PFSK-1 (cell line): ENCODE measurements around the gene IGF2BP2.

Source experiments
- FOXP2 ChIP-seq: optimal IDR thresholded peaks from 2 replicates; pipeline ENCODE3; 2011; ENCODE audit warnings: borderline replicate concordance, control low read depth, inconsistent platforms; ENCODE audit not compliant: insufficient read depth; ENCODE audit errors: extremely low read length, extremely low read depth
- POLR2AphosphoS5 ChIP-seq: IDR thresholded peaks from 2 replicates; pipeline ENCODE4 v1.6.1; 2012; ENCODE audit warnings: low read depth, mild to moderate bottlenecking, control low read depth, low read length, moderate library complexity
- SIN3A ChIP-seq: IDR thresholded peaks from 2 replicates; pipeline ENCODE4 v1.6.1; 2012; ENCODE audit warnings: mild to moderate bottlenecking, low read length, moderate library complexity, borderline replicate concordance; ENCODE audit not compliant: insufficient read depth
- TAF1 ChIP-seq: IDR thresholded peaks from 2 replicates; pipeline ENCODE4 v1.6.1; 2012; ENCODE audit warnings: low read length, control low read depth, borderline replicate concordance; ENCODE audit not compliant: insufficient read depth
- TF ChIP-seq, protein P1 (sequence below), 2 experiments: IDR thresholded peaks; 2 replicates each; pipeline versions ENCODE4 v1.6.1 to v1.8.0; 2011 to 2012; ENCODE audit warnings: low read depth in 2 of 2, low read length in 2 of 2, control low read depth in 1 of 2, inconsistent platforms in 1 of 2, mild to moderate bottlenecking in 1 of 2, moderate library complexity in 1 of 2; ENCODE audit not compliant: insufficient read depth in 1 of 2

Gene IGF2BP2

DNA sequence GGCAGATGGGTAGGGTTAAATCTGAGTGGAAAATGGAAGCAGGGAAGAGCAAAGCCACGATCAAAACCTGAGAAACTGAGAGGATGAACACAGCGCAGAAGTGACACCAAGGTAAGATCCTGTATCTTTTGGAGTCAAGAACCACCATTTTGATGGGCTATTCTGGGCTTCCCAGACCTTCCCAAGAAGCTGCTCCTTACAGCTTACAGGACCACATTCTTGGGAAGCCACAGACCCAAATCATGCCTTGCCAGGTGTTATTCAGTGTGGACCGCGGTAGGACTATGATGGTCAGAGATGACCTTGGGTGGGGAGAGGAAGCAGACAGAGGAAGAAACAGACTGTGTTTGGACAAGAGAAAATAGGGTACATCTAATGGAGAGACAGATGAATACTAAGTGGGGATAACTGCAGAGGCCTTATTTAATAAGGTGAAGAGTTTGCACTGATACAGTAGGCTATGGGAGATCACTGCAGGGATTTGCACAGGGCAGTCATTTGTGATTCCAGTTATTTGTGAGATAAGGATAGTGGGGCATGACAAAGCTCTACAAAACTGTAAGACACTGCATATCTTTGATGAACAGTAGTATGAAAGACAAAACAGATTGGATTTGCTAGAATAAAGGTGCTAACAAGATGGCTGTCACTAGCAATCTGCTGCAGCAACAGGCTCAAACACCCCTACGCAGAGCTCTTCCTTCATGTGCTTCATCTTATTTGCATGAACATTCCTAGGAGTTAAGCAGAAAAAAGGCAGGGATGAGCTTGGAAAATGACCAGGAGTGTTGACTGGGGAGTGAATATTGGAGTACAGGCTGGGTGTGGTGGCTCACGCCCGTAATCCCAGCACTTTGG lies 105.9 kb downstream of the IGF2BP2 start:
- TF ChIP-seq POLR2AphosphoS5 (no peak), FOXP2 (no peak), TAF1 (no peak), SIN3A (no peak)
- TF ChIP-seq, protein P1, sequence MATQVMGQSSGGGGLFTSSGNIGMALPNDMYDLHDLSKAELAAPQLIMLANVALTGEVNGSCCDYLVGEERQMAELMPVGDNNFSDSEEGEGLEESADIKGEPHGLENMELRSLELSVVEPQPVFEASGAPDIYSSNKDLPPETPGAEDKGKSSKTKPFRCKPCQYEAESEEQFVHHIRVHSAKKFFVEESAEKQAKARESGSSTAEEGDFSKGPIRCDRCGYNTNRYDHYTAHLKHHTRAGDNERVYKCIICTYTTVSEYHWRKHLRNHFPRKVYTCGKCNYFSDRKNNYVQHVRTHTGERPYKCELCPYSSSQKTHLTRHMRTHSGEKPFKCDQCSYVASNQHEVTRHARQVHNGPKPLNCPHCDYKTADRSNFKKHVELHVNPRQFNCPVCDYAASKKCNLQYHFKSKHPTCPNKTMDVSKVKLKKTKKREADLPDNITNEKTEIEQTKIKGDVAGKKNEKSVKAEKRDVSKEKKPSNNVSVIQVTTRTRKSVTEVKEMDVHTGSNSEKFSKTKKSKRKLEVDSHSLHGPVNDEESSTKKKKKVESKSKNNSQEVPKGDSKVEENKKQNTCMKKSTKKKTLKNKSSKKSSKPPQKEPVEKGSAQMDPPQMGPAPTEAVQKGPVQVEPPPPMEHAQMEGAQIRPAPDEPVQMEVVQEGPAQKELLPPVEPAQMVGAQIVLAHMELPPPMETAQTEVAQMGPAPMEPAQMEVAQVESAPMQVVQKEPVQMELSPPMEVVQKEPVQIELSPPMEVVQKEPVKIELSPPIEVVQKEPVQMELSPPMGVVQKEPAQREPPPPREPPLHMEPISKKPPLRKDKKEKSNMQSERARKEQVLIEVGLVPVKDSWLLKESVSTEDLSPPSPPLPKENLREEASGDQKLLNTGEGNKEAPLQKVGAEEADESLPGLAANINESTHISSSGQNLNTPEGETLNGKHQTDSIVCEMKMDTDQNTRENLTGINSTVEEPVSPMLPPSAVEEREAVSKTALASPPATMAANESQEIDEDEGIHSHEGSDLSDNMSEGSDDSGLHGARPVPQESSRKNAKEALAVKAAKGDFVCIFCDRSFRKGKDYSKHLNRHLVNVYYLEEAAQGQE (IDR thresholded peaks at IDR 0.05; ENCODE audit: insufficient read depth in 1 of 2, low read depth in 2 of 2, low read length in 2 of 2) = no peak

- TF ChIP-seq FOXP2 = no peak
- TF ChIP-seq TAF1 = no peak
- no peak for TF ChIP-seq POLR2AphosphoS5
- no peak for TF ChIP-seq SIN3A
- TF ChIP-seq, protein P1 (IDR thresholded peaks at IDR 0.05; ENCODE audit: insufficient read depth in 1 of 2, low read depth in 2 of 2, low read length in 2 of 2) = no peak
Measured at GRCh38 chr3:185717627-185718402, 107.0 kb downstream of the IGF2BP2 start.

- TF ChIP-seq, protein P1 (IDR thresholded peaks at IDR 0.05; ENCODE audit: insufficient read depth in 1 of 2, low read depth in 2 of 2, low read length in 2 of 2) = 0 out of 4 replicates have a peak, but pooled peaks of 1 of the 2 experiments have one; percentile 14
- TF ChIP-seq SIN3A (no peak), POLR2AphosphoS5 (no peak)
Measured at GRCh38 chr3:185717121-185717520, 107.7 kb downstream of the IGF2BP2 start.

DNA sequence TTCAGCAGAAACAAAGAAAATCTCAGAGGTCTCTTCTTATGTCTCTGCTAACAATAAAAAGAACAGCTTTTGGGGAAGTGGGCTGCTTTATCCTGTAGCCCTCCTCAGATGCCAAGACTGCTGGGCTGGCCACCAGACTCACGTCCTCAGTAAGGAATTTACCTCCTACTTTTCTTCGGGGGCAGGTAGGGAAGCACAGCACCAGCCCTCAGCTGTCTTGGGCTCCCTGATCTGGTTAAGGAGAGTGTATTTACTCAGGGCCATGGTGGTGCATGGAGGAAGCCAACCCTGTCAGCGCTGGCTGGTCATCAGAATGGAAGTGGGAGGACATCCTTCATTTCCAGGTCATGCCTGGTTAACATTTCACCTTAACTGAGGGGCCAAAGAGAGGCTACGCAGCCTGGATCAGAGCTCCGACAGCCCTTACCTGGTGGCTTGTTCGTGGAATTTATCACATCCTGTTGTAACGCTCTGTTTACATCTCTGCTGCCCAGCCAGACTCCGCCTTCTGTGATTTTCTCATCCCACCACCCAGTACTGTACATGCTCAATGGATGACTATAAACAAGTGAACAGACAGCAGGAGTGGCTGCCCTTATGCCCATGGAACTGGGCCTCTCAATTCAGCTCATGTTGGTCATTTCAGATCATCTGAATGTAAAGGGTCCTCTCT lies 108.3 kb downstream of the IGF2BP2 start:
- no peak for TF ChIP-seq POLR2AphosphoS5
- TF ChIP-seq TAF1 = no peak
- TF ChIP-seq FOXP2 = no peak
- TF ChIP-seq, protein P1 (IDR thresholded peaks at IDR 0.05; ENCODE audit: insufficient read depth in 1 of 2, low read depth in 2 of 2, low read length in 2 of 2) = no peak
- no peak for TF ChIP-seq SIN3A
